ENCODE data around the gene RAD54L2.
"Not testable (repeated sequence)": the region's sequence is repeated elsewhere in the genome, so short reads cannot be mapped to it uniquely, and the experiment has no call there.

RAD54L2 gene

DNA sequence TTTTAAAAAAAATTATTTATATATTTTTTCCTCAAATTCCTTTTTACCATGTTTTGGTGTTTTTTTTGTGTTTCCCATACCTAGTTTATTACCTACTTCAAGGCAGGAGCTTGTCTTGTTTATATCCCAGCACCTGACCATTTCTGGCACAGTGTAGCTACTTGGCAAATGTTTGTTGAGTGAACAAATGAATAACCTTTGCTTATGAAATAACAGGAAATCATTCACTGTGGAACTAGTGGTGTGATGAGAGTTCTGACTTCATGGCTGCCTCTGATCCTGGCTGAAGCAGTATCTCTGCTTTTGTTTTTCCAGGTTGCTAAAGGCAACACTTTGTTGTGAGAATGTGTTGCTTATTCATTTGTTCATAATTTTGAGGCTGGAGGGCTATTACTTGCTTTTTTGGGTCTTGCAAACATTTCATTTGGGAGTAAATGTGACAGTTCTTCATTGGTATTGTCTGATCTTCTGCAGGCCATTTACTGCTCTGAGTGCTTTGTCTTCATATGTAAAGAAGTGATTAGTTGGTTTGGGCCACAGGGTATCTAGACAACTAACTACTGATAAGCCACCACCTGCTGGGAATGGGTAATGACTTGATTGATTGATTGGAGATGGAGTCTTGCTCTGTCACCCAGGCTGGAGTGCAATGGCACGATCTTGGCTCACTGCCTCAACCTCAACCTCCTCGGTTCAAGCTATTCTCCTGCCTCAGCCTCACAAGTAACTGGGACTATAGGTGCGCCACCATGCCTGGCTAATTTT, 5.7 kb downstream of the RAD54L2 start:
- DNase-seq (ENCODE audit: low read depth in 2 of 2), result no peak

DNA sequence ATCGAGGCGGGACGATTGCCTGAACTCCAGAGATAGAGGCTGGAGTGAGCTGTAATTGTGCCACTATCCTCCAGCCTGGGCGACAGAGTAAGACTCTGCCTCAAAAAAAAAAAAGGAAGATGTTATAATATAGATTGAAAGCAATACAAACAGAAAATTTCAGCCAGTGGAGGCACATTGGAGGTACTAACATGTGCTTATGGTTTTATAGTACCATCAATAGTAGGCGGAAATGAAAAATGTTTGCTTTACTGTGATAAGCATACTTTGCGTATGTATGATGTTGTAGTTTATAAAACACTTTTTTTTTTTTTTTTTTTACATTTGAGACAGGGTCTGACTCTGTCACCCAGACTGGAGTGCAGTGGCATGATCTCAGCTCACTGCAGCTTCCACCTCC, 8.8 kb downstream of the RAD54L2 start:
- DNase-seq (ENCODE audit: low read depth in 2 of 2), result no peak

DNA sequence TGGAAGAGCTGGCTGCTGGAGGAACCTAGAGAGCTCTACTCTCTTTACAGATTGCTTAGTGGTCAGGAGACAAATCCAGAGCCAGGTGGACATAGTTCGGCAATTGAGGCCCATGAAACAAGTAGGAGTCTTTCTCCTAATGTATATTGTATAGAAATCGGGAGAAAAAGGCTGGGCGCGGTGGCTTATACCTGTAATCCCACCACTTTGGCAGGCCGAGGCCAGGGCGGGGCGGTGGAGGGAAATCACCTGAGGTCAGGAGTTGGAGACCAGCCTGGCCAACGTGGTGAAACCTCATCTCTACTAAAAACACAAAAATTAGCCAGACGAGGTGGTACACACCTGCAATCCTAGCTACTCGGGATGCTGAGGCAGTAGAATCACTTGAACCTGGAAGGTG, 10.8 kb downstream of the RAD54L2 start:
- no peak for DNase-seq (ENCODE audit: low read depth in 2 of 2)

DNA sequence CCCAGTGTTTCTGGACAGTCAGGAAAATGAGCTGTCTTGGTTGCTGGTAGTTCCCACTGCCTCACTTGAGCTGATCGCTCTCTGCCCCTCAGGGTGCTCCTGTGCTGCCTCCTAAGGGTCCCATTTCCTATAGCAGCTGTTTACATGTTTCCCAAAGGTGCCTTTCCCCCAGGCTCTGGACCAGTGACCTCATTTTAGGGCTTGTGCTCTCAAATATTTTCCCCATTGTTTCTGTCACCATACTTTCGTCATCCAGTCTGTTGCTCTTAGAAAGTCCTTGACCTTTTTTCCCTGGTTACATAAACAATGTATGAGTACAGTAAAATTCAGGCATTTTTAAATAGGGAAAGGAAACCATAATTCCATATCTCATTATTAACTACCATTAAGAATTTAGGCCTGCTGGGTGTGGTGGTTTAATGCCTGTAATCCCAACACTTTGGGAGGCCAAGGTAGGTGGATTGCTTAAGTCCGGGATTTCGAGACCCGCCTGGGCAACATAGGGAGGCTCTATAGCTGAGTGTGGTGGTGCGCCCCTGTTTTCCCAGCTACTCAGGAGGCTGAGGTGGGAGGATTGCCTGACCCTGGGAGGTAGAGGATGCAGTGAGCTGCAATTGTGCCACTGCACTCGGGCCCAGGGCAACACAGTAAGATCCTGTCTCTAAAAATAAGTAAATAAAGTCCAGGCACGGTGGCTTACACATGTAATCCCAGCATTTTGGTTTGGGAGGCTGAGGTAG, 11.7 kb downstream of the RAD54L2 start:
- DNase-seq (ENCODE audit: low read depth in 2 of 2), result no peak

DNA sequence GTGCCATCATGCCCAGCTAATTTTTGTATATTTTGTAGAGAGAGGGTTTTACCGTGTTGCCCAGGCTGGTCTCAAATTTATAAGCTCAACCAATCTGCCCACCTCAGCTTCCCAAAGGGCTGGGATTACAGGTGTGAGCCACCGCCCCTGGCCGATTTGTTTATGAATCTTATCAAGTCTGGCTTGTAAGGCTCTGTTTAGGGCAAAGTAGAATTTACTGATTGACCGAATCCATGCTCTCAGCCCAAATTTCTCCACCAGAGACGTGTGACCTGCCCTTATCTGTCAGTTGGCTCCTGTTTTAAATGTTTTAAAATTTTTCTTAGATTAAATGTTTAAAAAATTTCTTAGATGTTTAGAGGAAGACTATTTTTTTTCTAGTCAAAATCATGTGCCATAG, 19.5 kb downstream of the RAD54L2 start:
- no peak for DNase-seq (ENCODE audit: low read depth in 2 of 2)

DNA sequence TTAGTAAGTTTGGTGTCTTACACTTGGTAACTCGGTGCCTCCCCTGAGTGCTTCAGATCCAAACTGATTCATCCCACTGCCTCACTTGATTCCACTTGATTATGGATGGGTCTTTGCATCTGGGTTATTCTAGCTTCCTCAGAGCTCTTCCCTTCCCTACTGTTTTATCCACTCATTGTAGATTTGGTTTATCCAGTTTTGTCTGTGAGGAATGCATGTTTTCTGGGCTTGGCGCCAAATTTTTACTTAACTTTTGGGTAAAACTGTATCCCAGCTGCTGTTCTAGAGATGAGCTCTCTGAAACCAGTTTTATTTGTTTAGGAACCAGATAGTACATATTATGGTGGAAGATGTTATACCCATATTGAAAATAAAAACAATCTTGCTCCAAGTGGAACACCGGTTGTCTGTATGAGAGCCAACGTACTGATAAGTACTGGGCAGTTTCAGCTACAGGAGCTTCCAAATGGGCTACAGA, 20.9 kb downstream of the RAD54L2 start:
- DNase-seq (ENCODE audit: low read depth in 2 of 2), result no peak

DNA sequence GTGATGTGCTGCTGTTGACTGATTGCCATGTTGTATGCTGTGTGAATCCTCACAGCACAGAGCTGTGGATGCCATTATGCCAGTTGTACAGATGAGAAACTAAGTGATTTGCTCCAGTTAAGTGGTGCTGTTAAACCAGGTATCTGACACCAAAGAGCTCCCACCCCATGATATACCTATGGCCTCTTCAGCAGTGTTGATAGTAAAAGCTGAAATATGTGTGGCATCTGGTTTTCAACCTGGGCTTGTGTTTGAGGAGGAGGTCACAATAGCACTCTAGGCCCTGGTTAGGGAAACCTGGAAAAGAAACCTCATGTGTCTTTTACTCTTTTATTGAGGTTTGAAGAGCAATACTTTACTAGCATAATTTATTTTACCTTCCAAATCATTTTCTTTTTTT, 21.4 kb downstream of the RAD54L2 start:
- no peak for DNase-seq (ENCODE audit: low read depth in 2 of 2)

DNA sequence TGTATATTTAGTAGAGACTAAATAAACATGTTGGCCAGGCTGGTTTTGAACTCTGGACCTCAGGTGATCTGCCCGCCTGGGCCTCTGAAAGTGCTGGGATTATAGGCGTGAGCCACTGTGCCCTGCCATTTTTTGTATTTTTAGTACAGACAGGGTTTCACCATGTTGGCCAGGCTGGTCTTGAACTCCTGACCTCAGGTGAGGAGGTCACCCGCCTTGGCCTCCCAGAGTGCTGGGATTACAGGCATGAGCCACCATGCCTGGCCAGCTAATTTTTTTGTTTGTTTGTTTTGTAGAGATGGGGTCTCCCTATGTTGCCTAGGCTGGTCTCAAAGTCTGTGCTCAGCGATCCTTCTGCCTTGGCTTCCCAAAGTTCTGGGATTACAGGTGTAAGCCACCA, 23.9 kb downstream of the RAD54L2 start:
- DNase-seq (ENCODE audit: low read depth in 2 of 2), result not testable (repeated sequence)

DNA sequence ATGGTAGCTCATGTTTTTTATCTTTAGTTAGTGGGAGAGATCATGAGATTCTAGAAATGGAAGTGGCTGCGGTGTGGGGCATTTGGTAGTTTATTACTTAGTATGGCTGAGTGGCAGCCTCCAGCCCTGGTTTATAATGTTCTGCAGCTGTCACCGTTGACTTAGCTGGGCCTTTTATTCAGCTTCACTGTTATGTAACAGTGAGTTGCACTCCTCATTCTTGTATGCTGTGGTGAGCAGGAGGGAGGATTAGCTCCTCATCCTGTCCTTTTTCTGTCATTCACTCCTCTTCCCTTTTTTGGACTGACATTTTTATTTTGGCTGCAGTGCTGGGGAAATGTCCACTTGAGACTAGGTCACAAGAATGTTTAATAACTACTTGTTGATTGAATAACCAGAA, 29.5 kb downstream of the RAD54L2 start:
- no peak for DNase-seq (ENCODE audit: low read depth in 2 of 2)

DNA sequence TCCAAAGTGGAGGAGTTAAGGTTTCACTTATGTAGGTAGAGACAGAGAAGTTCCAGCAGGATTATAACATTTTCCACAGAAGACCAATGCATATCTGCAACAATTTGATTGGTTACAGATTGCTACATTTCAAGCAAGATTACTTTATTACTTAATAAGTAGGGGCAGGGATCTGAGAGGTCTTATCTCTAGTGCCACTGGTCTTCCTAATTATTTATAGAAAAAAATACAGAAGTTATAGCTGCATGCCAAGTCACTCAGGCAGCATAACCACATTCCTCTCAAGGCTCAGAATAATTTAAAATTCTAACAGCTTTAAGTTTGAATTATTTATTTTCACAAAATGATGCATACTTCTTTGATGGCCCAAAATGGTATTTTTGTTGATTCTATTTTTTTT, 30.5 kb downstream of the RAD54L2 start:
- no peak for DNase-seq (ENCODE audit: low read depth in 2 of 2)

DNA sequence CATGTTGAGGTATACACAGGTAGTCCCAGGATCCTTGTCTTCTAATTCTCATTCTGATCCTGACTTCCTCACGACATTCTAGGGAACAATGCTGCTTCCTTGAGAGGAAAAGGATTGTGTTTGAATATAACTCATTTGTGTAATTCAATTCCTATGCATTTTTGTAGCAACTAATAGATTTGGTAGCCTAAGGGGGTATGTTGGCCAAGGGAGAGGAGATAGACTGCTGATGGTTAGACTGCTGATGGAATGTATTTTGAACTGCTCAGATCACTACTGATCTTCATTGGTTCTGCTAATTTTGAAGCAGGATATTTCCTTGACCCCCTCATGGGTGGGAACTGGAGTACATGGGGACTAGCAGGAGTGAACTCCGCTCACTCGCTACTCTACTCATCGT, 39.7 kb downstream of the RAD54L2 start:
- DNase-seq (ENCODE audit: low read depth in 2 of 2), result no peak

DNA sequence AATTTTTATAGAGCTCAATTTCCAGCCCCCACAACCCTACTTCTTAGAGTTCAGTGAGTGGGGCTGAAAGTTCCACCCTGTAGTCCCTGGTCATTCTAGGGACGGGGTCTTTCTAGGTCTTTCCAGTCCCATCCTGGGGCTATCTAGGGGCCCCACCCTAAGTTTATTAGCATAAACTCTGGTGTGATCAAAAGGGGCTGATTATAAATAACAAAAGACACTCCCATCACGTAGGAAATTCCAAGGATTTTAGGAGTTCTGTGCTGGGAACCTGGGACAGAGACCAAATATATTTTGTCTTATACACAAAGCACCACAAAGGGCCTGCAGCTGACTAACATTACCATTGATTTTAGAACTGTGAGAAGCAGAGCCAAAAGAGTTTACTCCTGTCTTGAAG, 41.9 kb downstream of the RAD54L2 start:
- DNase-seq (ENCODE audit: low read depth in 2 of 2), result no peak

DNA sequence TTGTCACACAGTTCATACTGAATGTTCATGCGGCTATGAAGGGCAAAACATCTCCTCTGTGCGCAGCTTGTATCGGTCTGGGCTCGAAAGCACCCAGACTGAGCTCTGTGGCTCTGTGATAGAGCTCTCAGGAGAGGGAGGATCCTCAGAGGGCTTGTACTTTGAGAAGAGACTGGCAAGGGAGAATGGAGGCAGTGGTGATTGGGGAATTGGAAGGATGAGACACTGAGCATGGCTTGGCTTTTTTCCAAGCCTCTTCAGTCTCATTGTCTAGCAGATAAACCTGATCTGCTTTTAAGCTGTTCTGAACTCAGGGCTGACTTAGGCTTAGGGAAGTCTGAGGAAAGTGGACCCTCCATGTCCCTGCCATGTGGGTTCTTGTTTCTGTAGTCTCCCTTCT, 43.0 kb downstream of the RAD54L2 start:
- no peak for DNase-seq (ENCODE audit: low read depth in 2 of 2)

DNA sequence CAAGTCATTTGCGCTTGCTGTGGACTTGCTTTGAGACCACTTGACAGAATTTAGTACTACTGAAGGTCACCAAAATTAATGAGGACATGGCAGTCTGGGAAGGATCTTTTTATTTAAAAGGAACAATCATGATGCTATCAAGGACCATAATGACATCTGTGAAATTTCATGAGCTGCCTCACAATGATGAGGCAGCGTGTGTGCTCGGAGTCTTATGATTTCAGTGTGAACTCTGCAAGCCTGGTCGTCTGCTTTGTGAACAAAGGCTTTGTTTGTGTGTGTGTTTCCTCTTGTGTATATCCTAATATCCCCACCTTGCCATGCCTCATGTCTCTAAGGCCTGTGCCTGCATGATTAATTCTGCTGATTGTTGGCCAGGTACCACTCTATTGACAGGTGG, 46.7 kb downstream of the RAD54L2 start:
- DNase-seq (ENCODE audit: low read depth in 2 of 2), result no peak

DNA sequence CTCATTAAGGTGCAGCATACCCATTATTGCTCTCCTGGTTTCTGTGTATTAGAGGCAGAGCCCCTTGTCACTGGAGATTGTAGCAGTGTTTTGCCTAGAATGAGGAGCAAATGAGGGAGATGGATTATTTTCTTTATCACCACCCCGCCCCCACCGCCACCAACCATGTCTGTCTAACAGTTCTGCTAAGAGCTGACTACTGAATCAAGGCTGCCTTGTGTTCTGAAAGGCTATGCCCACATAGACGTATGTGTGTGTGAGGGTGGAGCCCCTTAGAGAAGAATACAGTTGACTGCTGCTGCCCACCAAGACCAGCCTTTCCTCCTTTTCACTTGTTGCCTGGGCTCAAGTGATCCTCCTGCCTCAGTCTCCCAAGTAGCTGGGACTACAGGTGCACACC, 47.4 kb downstream of the RAD54L2 start:
- DNase-seq (ENCODE audit: low read depth in 2 of 2), result no peak

Data from stimulated activated CD8-positive, alpha-beta memory T cell treated with anti-CD3 and anti-CD28 coated beads, Interleukin-2, amount 100 ng/mL, for 48 hours (primary cell).